Measurements from ENCODE around the gene C2orf81. TPM values are rescaled to one million over a fixed set of nuclear protein-coding genes. Genes with fewer than 3 reads are reported as not detected.

C2orf81 gene
- total RNA-seq, 1 experiment from 2014 or later: 2.4 TPM

- intact Hi-C loops (cut with micrococcal nuclease): no loop called here
- H3K4me2 ChIP-seq (ENCODE audit: low read length): no peak overlapping the region
- ATAC-seq (no peak), DNase-seq (no peak)
- H3K9me2 ChIP-seq (replicated peaks; ENCODE audit: low read length): no peaks in the 10 kb centered on the region
- ChIA-PET POLR2A (ENCODE audit: unreplicated experiment) (no interaction called here), CTCF (no interaction called here)
- H3K36me3 ChIP-seq (ENCODE audit: low read depth, low read length): no peaks in the 10 kb centered on the region
- TF ChIP-seq, protein P1, sequence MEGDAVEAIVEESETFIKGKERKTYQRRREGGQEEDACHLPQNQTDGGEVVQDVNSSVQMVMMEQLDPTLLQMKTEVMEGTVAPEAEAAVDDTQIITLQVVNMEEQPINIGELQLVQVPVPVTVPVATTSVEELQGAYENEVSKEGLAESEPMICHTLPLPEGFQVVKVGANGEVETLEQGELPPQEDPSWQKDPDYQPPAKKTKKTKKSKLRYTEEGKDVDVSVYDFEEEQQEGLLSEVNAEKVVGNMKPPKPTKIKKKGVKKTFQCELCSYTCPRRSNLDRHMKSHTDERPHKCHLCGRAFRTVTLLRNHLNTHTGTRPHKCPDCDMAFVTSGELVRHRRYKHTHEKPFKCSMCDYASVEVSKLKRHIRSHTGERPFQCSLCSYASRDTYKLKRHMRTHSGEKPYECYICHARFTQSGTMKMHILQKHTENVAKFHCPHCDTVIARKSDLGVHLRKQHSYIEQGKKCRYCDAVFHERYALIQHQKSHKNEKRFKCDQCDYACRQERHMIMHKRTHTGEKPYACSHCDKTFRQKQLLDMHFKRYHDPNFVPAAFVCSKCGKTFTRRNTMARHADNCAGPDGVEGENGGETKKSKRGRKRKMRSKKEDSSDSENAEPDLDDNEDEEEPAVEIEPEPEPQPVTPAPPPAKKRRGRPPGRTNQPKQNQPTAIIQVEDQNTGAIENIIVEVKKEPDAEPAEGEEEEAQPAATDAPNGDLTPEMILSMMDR (conservative IDR thresholded peaks at IDR 0.05; ENCODE audit: low read depth, low read length): no peak
- TF ChIP-seq EZH2 (IDR thresholded peaks at IDR 0.05; ENCODE audit: low read length, unreplicated experiment) (no peak), EZH2phosphoT487 (IDR thresholded peaks at IDR 0.05; ENCODE audit: borderline replicate concordance, low read length) (no peak)
- H3K79me2 ChIP-seq (ENCODE audit: low read length): no peaks in the 10 kb centered on the region
- H3K27me3 ChIP-seq (ENCODE audit: low read length): no peaks in the 10 kb centered on the region
- H3K9ac ChIP-seq (ENCODE audit: low read length): no peak overlapping the region
- H4K20me1 ChIP-seq (ENCODE audit: low read length): no peaks in the 10 kb centered on the region
- H3K27ac ChIP-seq (ENCODE audit: low read length): no peak overlapping the region
- H3F3A ChIP-seq (ENCODE audit: low read length, unreplicated experiment): no peaks in the 10 kb centered on the region
- no TSS peak for BruUV-seq (replicated peaks)
- H3K9me3 ChIP-seq (ENCODE audit: low read length): no peaks in the 10 kb centered on the region
- no peak overlapping the region for H2AFZ ChIP-seq (ENCODE audit: low read length)
- no peak overlapping the region for H3K4me3 ChIP-seq (ENCODE audit: low read length)
- peaks cover 6% of the 10 kb centered on the region; the same call in 1 of the 2 replicates for H3K4me1 ChIP-seq (ENCODE audit: insufficient read depth, low read length)
Measured at GRCh38 chr2:74417763-74418162, 3.7 kb downstream of the C2orf81 start.

GRCh38 chr2:74417197-74417596 is 4.2 kb downstream of the C2orf81 start:
- ChIA-PET CTCF (no interaction called here), POLR2A (ENCODE audit: unreplicated experiment) (no interaction called here)
- no peaks in the 10 kb centered on the region for H4K20me1 ChIP-seq (ENCODE audit: low read length)
- no peaks in the 10 kb centered on the region for H3F3A ChIP-seq (ENCODE audit: low read length, unreplicated experiment)
- no peaks in the 10 kb centered on the region for H3K27me3 ChIP-seq (ENCODE audit: low read length)
- H3K4me3 ChIP-seq (ENCODE audit: low read length): no peak overlapping the region
- no peak for DNase-seq
- H3K4me1 ChIP-seq (ENCODE audit: insufficient read depth, low read length): peaks cover 6% of the 10 kb centered on the region; the same call in 1 of the 2 replicates
- ATAC-seq: no peak
- no peaks in the 10 kb centered on the region for H3K9me2 ChIP-seq (replicated peaks; ENCODE audit: low read length)
- BruUV-seq (replicated peaks): no TSS peak
- H3K79me2 ChIP-seq (ENCODE audit: low read length): no peaks in the 10 kb centered on the region
- intact Hi-C loops (cut with micrococcal nuclease): no loop called here
- H2AFZ ChIP-seq (ENCODE audit: low read length): no peak overlapping the region
- H3K4me2 ChIP-seq (ENCODE audit: low read length): no peak overlapping the region
- H3K9me3 ChIP-seq (ENCODE audit: low read length): no peaks in the 10 kb centered on the region
- TF ChIP-seq, protein P1 (conservative IDR thresholded peaks at IDR 0.05; ENCODE audit: low read depth, low read length): no peak
- TF ChIP-seq EZH2phosphoT487 (IDR thresholded peaks at IDR 0.05; ENCODE audit: borderline replicate concordance, low read length) (no peak), EZH2 (IDR thresholded peaks at IDR 0.05; ENCODE audit: low read length, unreplicated experiment) (no peak)
- no peaks in the 10 kb centered on the region for H3K36me3 ChIP-seq (ENCODE audit: low read depth, low read length)
- no peak overlapping the region for H3K27ac ChIP-seq (ENCODE audit: low read length)
- H3K9ac ChIP-seq (ENCODE audit: low read length): no peak overlapping the region

GRCh38 chr2:74416778-74417177 is 4.6 kb downstream of the C2orf81 start:
- Histone ChIP-seq H3K27me3 (ENCODE audit: low read length) (no peaks in the 10 kb centered on the region), H3K4me3 (ENCODE audit: low read length) (no peak overlapping the region), H4K20me1 (ENCODE audit: low read length) (no peaks in the 10 kb centered on the region), H3K27ac (ENCODE audit: low read length) (no peak overlapping the region), H3K79me2 (ENCODE audit: low read length) (no peaks in the 10 kb centered on the region), H3K4me2 (ENCODE audit: low read length) (no peak overlapping the region), H3F3A (ENCODE audit: low read length, unreplicated experiment) (no peaks in the 10 kb centered on the region), H3K4me1 (ENCODE audit: insufficient read depth, low read length) (peaks cover 6% of the 10 kb centered on the region; the same call in 1 of the 2 replicates), H2AFZ (ENCODE audit: low read length) (no peak overlapping the region), H3K9me2 (replicated peaks; ENCODE audit: low read length) (no peaks in the 10 kb centered on the region), H3K9me3 (ENCODE audit: low read length) (no peaks in the 10 kb centered on the region), H3K9ac (ENCODE audit: low read length) (no peak overlapping the region), H3K36me3 (ENCODE audit: low read depth, low read length) (no peaks in the 10 kb centered on the region)
- no peak for ATAC-seq
- BruUV-seq (replicated peaks): no TSS peak
- no peak for DNase-seq
- TF ChIP-seq EZH2 (IDR thresholded peaks at IDR 0.05; ENCODE audit: low read length, unreplicated experiment): no peak
- TF ChIP-seq EZH2phosphoT487 (IDR thresholded peaks at IDR 0.05; ENCODE audit: borderline replicate concordance, low read length): no peak
- TF ChIP-seq, protein P1 (conservative IDR thresholded peaks at IDR 0.05; ENCODE audit: low read depth, low read length): peak; percentile 27; the same call in 1 of the 2 replicates
- intact Hi-C loops (cut with micrococcal nuclease): no loop called here
- POLR2A ChIA-PET (ENCODE audit: unreplicated experiment): no interaction called here
- CTCF ChIA-PET: no interaction called here
